Heart left ventricle (tissue), 16 donors: ENCODE data around the gene VIPAS39. TPM values are rescaled to one million over a fixed set of nuclear protein-coding genes. Genes with fewer than 3 reads are reported as not detected.
A peak's percentile ranks its signal among the peaks of the same experiment; 100 is the strongest.

Experiments used
- ATAC-seq, 4 donors: fragments of 200-7000 bp; cut with Tn5 transposase; one replicate each; pipeline ENCODE4 v1.9.1; 2020 to 2022; ENCODE audit warnings: moderate library complexity in 4 of 4, mild to moderate bottlenecking in 3 of 4, moderate number of reproducible peaks in 1 of 4
- DNase-seq, 5 donors: peaks; one replicate each; pipeline ENCODE4 v3.0.0-alpha.2; 2020
- H3K27ac ChIP-seq, 12 donors: fragments of 200-600 bp; sonication (generic) in 4 of 12; one replicate each; pipeline versions ENCODE4 v1.5.0 to v1.8.0; 2016 to 2022; ENCODE audit warnings: mild to moderate bottlenecking in 2 of 12
- H3K27me3 ChIP-seq, 9 donors: fragments of 200-600 bp; sonication (generic) in 2 of 9; one replicate each; pipeline versions ENCODE4 v1.5.1 to v1.8.0; 2016 to 2022; ENCODE audit warnings: mild to moderate bottlenecking in 3 of 9
- H3K36me3 ChIP-seq, 9 donors: fragments of 200-600 bp; sonication (generic) in 2 of 9; one replicate each; pipeline versions ENCODE4 v1.5.0 to v1.8.0; 2018 to 2022; ENCODE audit warnings: mild to moderate bottlenecking in 2 of 9
- H3K4me1 ChIP-seq, 12 donors: fragments of 200-600 bp; sonication (generic) in 4 of 12; one replicate each; pipeline versions ENCODE4 v1.5.0 to v1.8.0; 2016 to 2022; ENCODE audit warnings: mild to moderate bottlenecking in 3 of 12
- H3K4me3 ChIP-seq, 12 donors: fragments of 200-600 bp; sonication (generic) in 4 of 12; one replicate each; pipeline versions ENCODE4 v1.5.0 to v1.8.0; 2017 to 2022; ENCODE audit warnings: mild to moderate bottlenecking in 9 of 12, moderate library complexity in 4 of 12
- H3K9me3 ChIP-seq, 12 donors: fragments of 200-600 bp; sonication (generic) in 4 of 12; one replicate each; pipeline versions ENCODE4 v1.5.0 to v1.8.0; 2016 to 2022; ENCODE audit warnings: mild to moderate bottlenecking in 1 of 12
- POLR2A ChIP-seq, 2 donors: fragments of 450-650 bp; IDR thresholded peaks; one replicate each; pipeline ENCODE4 v1.6.1; 2017; ENCODE audit warnings: antibody characterized with exemption in 2 of 2, mild to moderate bottlenecking in 2 of 2, moderate library complexity in 2 of 2
- WGBS, 4 donors: extraction: QIAGEN DNeasy Blood & Tissue Kit in 2 of 4; methylation state at CpG; one replicate each; pipeline versions ENCODE4 v1.1.5 to v1.1.7; 2013 to 2018; 5-methylcytosine and 5-hydroxymethylcytosine counted together
- intact Hi-C, 10 donors: fragments of 100-400 bp; cut with DNase I; formaldehyde crosslinking; loops; one replicate each; pipeline versions ENCODE4 v1.11.1 to v1.14.2; 2022
- polyA plus RNA-seq, 2 donors: library from polyadenylated mRNA; stranded (reverse); fragments of 200-250 nt; gene quantifications; one replicate each; pipeline ENCODE4 v1.2.3, GENCODE V29; 2013
- total RNA-seq, 9 donors: library from RNA; depleted of rRNA in 2 of 9; stranded (reverse); fragments of >200 nt in 2 of 9; fragmentation: NEBNext Ultra II Directional in 3 of 9; extraction: Animal tissue kit (Norgen Biotek cat#: 25700) in 3 of 9; gene quantifications; one replicate each; pipeline versions ENCODE4 v1.1.0 to v1.2.4, GENCODE V29; 2016 to 2023
- TF ChIP-seq, protein P1 (sequence below), 12 donors: fragments of 200-600 bp; sonication (generic) in 4 of 12; IDR thresholded peaks; one replicate each; pipeline versions ENCODE4 v1.5.0 to v1.8.0; 2018 to 2022; ENCODE audit warnings: antibody characterized with exemption in 12 of 12, mild to moderate bottlenecking in 5 of 12
- donor health status: ischemic (EF 13 %, LVEDD 7.1; RV severe dilation, severe dysfunction).
- donor health status: healthy with polysubstance abuse.
- donor health status: DM: no; HTN: yes; CAD: no.
- donor health status: DM: no; HTN: no; CAD: no.
- donor health status: ischemic (EF 25% LVEDD 6.9; RV normal size, moderate dysfunction).
- donor health status: ischemic (EF 25% LVEDD 5.7; RV mildly dilated, moderate dysfunction).
- donor health status: healthy.
- donor health status: DM: yes; HTN: yes; CAD: no.
- donor health status: ischemic (EF 35%, LVEDD 5.7; RV mildly dilated, moderate dysfunction).
- donor health status: nonischemic (EF 11% LVEDD 7.7; RV severe dilation, severe dysfunction).
- donor health status: DM: yes; HTN: yes; CAD: no.
- donor health status: PGD.
- donor health status: ischemic (EF 29% LVEDD 5.4; RV normal size, mild dysfunction).
- donor health status: nonischemic (EF 23%, LVEDD 6.1; RV moderate dilation, normal function).

Gene VIPAS39
- total and polyA plus RNA-seq, 11 donors = 6.6 to 18.4 (median 13.8) TPM

GRCh38 chr14:77409131-77409533 is 48.3 kb downstream of the VIPAS39 start:
- ATAC-seq (no peak), DNase-seq (no peak)
- H3K36me3 ChIP-seq = no peaks in the 10 kb centered on the region
- H3K27me3 ChIP-seq = no peaks in the 10 kb centered on the region
- no peak overlapping the region for H3K4me3 ChIP-seq
- intact Hi-C loops = no loop called here
- no peak overlapping the region for H3K27ac ChIP-seq
- no peaks in the 10 kb centered on the region for H3K9me3 ChIP-seq
- peaks cover 0 to 18% (median 0%) of the 10 kb centered on the region in 12 donors for H3K4me1 ChIP-seq
- no peak for TF ChIP-seq POLR2A (IDR thresholded peaks at IDR 0.05)
- TF ChIP-seq, protein P1, sequence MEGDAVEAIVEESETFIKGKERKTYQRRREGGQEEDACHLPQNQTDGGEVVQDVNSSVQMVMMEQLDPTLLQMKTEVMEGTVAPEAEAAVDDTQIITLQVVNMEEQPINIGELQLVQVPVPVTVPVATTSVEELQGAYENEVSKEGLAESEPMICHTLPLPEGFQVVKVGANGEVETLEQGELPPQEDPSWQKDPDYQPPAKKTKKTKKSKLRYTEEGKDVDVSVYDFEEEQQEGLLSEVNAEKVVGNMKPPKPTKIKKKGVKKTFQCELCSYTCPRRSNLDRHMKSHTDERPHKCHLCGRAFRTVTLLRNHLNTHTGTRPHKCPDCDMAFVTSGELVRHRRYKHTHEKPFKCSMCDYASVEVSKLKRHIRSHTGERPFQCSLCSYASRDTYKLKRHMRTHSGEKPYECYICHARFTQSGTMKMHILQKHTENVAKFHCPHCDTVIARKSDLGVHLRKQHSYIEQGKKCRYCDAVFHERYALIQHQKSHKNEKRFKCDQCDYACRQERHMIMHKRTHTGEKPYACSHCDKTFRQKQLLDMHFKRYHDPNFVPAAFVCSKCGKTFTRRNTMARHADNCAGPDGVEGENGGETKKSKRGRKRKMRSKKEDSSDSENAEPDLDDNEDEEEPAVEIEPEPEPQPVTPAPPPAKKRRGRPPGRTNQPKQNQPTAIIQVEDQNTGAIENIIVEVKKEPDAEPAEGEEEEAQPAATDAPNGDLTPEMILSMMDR (IDR thresholded peaks at IDR 0.05) = peak in 2 of 12 donors; percentile 18 to 25
- WGBS, 4 donors = 30 to 49% (median 34%) methylated on average over 3 of the region's 3 CpGs

DNA sequence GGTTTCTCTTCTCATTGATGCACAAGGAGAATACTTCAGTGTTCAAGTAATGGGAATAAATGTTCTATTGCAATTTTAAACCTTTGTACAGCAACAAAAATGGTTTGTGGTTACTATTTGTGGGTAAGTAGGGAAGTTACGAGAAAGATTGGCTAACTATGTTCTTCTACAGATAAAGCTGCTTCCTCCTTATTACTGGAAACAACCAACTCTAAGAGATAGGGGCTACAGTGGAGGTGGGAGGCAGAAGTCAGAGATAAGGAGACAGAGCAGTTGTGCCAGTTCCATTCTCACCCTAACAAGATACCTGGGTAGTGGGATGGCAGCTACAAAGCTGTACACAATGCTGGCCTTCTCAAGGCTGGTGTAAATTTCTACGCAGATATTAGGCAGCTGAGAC is 50.2 kb downstream of the VIPAS39 start:
- ATAC-seq (peak in 1 of 4 donors; percentile 36), DNase-seq (no peak)
- no peak for TF ChIP-seq POLR2A (IDR thresholded peaks at IDR 0.05)
- TF ChIP-seq, protein P1 (IDR thresholded peaks at IDR 0.05) = no peak
- Histone ChIP-seq H3K27me3 (no peaks in the 10 kb centered on the region), H3K9me3 (no peaks in the 10 kb centered on the region), H3K27ac (peak overlapping the region in 1 of 12 donors; percentile 46), H3K4me1 (peaks cover 0 to 18% (median 0%) of the 10 kb centered on the region in 12 donors), H3K4me3 (peak overlapping the region in 1 of 12 donors; percentile 33), H3K36me3 (no peaks in the 10 kb centered on the region)
- intact Hi-C loops = no loop called here
- WGBS, 4 donors = 68 to 80% (median 74%) methylated on average over 2 of the region's 2 CpGs

DNA sequence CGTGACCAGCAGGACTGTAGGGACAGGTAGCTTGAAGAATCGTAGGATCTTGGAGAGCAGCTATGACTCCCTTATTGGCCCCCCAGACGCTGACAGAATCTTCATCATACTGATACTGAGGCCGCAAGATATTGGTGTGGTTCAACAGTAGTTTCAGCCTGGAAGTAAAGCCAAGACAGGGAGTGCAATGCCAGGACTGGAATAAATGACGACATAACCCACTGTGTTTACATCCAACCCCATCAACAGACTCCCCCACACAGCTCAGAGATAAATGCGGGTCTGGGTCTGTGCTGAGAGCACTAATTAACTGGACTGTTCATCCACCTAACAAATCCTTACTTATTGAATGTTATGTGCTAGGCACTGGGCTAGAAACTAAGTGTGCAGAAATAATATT is 50.7 kb downstream of the VIPAS39 start:
- ATAC-seq = no peak
- intact Hi-C loops = no loop called here
- Histone ChIP-seq H3K9me3 (no peaks in the 10 kb centered on the region), H3K4me1 (peaks cover 0 to 18% (median 0%) of the 10 kb centered on the region in 12 donors), H3K27ac (peak overlapping the region in 1 of 12 donors; percentile 46), H3K27me3 (no peaks in the 10 kb centered on the region), H3K36me3 (no peaks in the 10 kb centered on the region), H3K4me3 (peak overlapping the region in 1 of 12 donors; percentile 33)
- 41 to 66% (median 52%) methylated on average over 6 of the region's 6 CpGs for WGBS, 4 donors
- TF ChIP-seq, protein P1 (IDR thresholded peaks at IDR 0.05) = no peak
- no peak for TF ChIP-seq POLR2A (IDR thresholded peaks at IDR 0.05)
- DNase-seq = no peak

DNA sequence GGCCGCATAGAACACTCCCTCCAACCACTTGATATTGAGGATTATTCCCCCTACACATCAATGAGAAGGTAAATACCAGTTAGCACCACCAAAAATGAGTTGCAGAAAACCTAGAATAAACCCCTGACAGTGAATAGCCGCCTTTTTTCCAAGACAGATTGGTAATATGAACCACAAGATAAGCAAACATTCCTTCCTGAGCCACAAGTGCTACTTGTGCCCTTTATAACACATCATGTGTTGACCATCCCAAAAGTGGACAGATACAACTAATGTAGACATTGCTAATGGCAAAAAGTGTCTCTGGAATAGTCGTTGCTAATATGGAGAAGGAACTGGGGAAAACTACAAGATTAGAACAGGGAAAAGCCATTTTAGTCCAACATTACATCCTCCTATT is 51.3 kb downstream of the VIPAS39 start:
- 49 to 55% (median 51%) methylated on average over 3 of the region's 3 CpGs for WGBS, 4 donors
- TF ChIP-seq POLR2A (IDR thresholded peaks at IDR 0.05) = no peak
- TF ChIP-seq, protein P1 (IDR thresholded peaks at IDR 0.05) = no peak
- Histone ChIP-seq H3K36me3 (no peaks in the 10 kb centered on the region), H3K4me3 (no peak overlapping the region), H3K27me3 (no peaks in the 10 kb centered on the region), H3K4me1 (peaks cover 0 to 18% (median 0%) of the 10 kb centered on the region in 12 donors), H3K27ac (no peak overlapping the region), H3K9me3 (no peaks in the 10 kb centered on the region)
- DNase-seq (no peak), ATAC-seq (no peak)
- intact Hi-C loops = no loop called here
